Subcutaneous abdominal adipose tissue (tissue), 5 donors: ENCODE results near the gene RNF130.

Source experiments
- H3K27ac ChIP-seq: one replicate; pipeline ENCODE4 v1.7.0; 2013; ENCODE audit warnings: low read depth, mild to moderate bottlenecking, inconsistent platforms, low read length, moderate library complexity
- H3K27me3 ChIP-seq, 5 donors: one replicate each; pipeline ENCODE4 v1.7.0; 2013; ENCODE audit warnings: low read length in 5 of 5, inconsistent platforms in 1 of 5; ENCODE audit not compliant: control insufficient read depth in 5 of 5, insufficient read depth in 4 of 5
- H3K36me3 ChIP-seq, 5 donors: one replicate each; pipeline ENCODE4 v1.7.0; 2013; ENCODE audit warnings: low read length in 5 of 5; ENCODE audit not compliant: control insufficient read depth in 5 of 5, insufficient read depth in 5 of 5
- H3K4me1 ChIP-seq, 5 donors: one replicate each; pipeline ENCODE4 v1.7.0; 2013; ENCODE audit warnings: low read length in 5 of 5, mild to moderate bottlenecking in 3 of 5, moderate library complexity in 1 of 5; ENCODE audit not compliant: control insufficient read depth in 5 of 5, insufficient read depth in 5 of 5
- H3K4me3 ChIP-seq, 5 donors: one replicate each; pipeline ENCODE4 v1.7.0; 2013; ENCODE audit warnings: low read length in 5 of 5, low read depth in 1 of 5
- H3K9ac ChIP-seq, 5 donors: one replicate each; pipeline ENCODE4 v1.7.0; 2013; ENCODE audit warnings: low read length in 5 of 5, mild to moderate bottlenecking in 4 of 5, moderate library complexity in 3 of 5
- H3K9me3 ChIP-seq, 5 donors: one replicate each; pipeline ENCODE4 v1.7.0; 2013; ENCODE audit warnings: low read length in 5 of 5; ENCODE audit not compliant: control insufficient read depth in 5 of 5
- donor health status: healthy.
- donor health status: healthy.
- donor health status: healthy.
- donor health status: healthy.
- donor health status: healthy.

RNF130 gene

GRCh38 chr5:180085837-180086236, 14.3 kb upstream of the RNF130 start:
- no peaks in the 10 kb centered on the region for H3K36me3 ChIP-seq
- H3K27ac ChIP-seq = no peak overlapping the region
- H3K4me1 ChIP-seq = peaks cover 0 to 12% (median 4%) of the 10 kb centered on the region in 5 donors
- no peak overlapping the region for H3K4me3 ChIP-seq
- no peak overlapping the region for H3K9ac ChIP-seq
- H3K9me3 ChIP-seq = no peaks in the 10 kb centered on the region
- no peaks in the 10 kb centered on the region for H3K27me3 ChIP-seq

GRCh38 chr5:180084638-180085561, 13.3 kb upstream of the RNF130 start:
- Histone ChIP-seq H3K9me3 (no peaks in the 10 kb centered on the region), H3K27ac (no peak overlapping the region), H3K36me3 (no peaks in the 10 kb centered on the region), H3K4me3 (no peak overlapping the region), H3K27me3 (no peaks in the 10 kb centered on the region), H3K9ac (no peak overlapping the region), H3K4me1 (peaks cover 0 to 8% (median under 1%) of the 10 kb centered on the region in 5 donors)

DNA sequence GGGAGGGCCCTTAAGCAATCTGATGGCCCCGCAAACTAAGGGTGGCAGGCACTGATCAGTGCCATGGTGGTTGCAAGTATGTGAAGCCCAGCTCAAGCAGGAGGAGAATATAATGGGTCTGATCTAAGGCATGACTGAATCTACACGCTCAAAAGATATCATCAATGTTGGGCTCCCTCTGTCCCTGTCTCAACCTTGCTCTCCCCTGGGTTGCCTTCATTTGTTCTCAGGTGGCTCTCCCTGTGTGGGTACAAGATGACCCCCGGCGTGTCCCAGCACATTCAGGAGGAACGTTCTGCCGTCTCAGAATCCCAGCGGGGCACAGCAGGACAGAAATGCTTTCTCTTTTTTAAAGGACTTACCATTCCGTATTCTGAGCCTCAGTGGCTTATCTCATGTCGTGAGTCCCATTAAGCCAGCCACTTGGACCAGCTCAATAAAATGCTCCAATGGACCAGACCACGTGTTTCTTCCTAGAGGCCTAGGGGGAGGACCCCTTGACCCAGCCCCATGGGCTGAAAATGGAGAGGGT, 12.0 kb upstream of the RNF130 start:
- H3K9ac ChIP-seq = no peak overlapping the region
- no peak overlapping the region for H3K4me3 ChIP-seq
- no peak overlapping the region for H3K27ac ChIP-seq
- no peaks in the 10 kb centered on the region for H3K27me3 ChIP-seq
- no peaks in the 10 kb centered on the region for H3K36me3 ChIP-seq
- no peaks in the 10 kb centered on the region for H3K9me3 ChIP-seq
- peaks cover 0 to 7% (median 0%) of the 10 kb centered on the region in 5 donors for H3K4me1 ChIP-seq

DNA sequence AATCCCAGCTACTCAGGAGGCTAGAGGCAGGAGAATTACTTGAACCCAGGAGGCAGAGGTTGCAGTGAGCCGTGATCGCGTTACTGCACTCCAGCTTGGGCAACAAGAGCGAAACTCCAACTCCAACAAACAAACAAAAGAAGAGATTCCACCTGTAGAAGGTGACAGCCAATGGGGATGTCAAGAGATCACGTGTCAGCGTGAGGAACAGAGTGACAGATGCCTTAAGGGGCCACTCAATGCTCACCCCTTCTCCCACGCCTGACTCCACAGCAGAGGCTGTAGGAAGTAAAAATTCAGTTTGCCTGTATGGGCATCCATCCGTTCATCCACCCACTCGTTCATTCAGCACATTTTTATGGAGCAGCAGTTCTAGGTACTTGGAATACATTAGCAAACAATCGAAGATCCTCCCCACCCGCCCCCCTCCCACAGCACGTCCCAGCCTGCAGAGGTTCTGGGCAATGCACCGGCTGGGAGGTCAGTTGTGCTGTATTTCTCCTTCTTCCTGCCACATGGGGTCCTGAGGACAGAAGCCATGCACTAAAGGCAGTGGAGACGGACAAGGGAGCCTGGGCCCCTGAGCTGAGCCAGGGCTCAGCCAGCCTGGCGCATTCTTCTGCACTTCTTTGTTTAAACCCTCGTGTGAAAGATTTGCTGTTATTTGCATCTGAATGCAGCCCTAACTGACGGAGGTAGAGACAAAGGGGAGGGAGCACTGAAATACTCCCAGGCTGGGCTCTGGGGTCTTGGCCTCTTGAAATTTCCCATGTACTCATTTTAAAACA, 11.3 kb upstream of the RNF130 start:
- Histone ChIP-seq H3K9ac (no peak overlapping the region), H3K4me1 (peaks cover 0 to 15% (median 7%) of the 10 kb centered on the region in 5 donors)

GRCh38 chr5:180081481-180081880, 9.9 kb upstream of the RNF130 start:
- no peaks in the 10 kb centered on the region for H3K9me3 ChIP-seq
- H3K9ac ChIP-seq = no peak overlapping the region
- H3K36me3 ChIP-seq = no peaks in the 10 kb centered on the region
- no peak overlapping the region for H3K4me3 ChIP-seq
- H3K27ac ChIP-seq = no peak overlapping the region
- H3K27me3 ChIP-seq = no peaks in the 10 kb centered on the region
- peaks cover 0 to 19% (median 10%) of the 10 kb centered on the region in 5 donors for H3K4me1 ChIP-seq

More for the DNA sequence above, 11.3 kb upstream of the RNF130 start:
- Histone ChIP-seq H3K4me3 (no peak overlapping the region), H3K27me3 (no peaks in the 10 kb centered on the region), H3K36me3 (no peaks in the 10 kb centered on the region), H3K27ac (no peak overlapping the region), H3K9me3 (no peaks in the 10 kb centered on the region)

- H3K36me3 ChIP-seq = no peaks in the 10 kb centered on the region
- H3K27ac ChIP-seq = no peak overlapping the region
- peak overlapping the region in 1 of 5 donors; percentile 11 for H3K4me3 ChIP-seq
- H3K9ac ChIP-seq = no peak overlapping the region
- no peaks in the 10 kb centered on the region for H3K9me3 ChIP-seq
- H3K4me1 ChIP-seq = peaks cover 0 to 19% (median 10%) of the 10 kb centered on the region in 5 donors
- no peaks in the 10 kb centered on the region for H3K27me3 ChIP-seq
Measured at GRCh38 chr5:180080486-180081280, 9.1 kb upstream of the RNF130 start.

- no peak overlapping the region for H3K27ac ChIP-seq
- H3K36me3 ChIP-seq = no peaks in the 10 kb centered on the region
- H3K9me3 ChIP-seq = no peaks in the 10 kb centered on the region
- H3K27me3 ChIP-seq = no peaks in the 10 kb centered on the region
- H3K4me3 ChIP-seq = no peak overlapping the region
- H3K9ac ChIP-seq = no peak overlapping the region
- H3K4me1 ChIP-seq = peaks cover 0 to 15% (median 10%) of the 10 kb centered on the region in 5 donors
Measured at GRCh38 chr5:180079702-180080466, 8.3 kb upstream of the RNF130 start.

DNA sequence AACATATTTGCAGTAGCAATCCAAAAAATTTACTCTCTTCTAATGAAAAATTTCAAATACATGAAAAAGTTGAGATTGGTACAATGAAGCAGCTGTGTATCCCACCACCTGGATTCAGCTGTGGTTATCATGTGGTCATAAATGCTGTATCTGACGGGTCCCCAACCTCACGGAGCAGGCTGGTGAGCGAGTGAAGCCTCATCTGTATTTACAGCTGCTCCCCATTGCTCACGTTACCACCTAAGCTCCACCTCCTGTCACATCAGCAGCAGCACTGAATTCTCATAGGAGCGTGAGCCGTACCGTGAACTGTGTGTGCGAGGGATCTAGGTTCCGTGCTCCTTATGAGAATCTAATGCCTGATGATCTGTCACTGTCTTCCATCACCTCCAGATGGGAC, 6.8 kb upstream of the RNF130 start:
- Histone ChIP-seq H3K4me1 (peaks cover 0 to 15% (median 10%) of the 10 kb centered on the region in 5 donors), H3K27me3 (no peaks in the 10 kb centered on the region), H3K9ac (no peak overlapping the region), H3K36me3 (no peaks in the 10 kb centered on the region), H3K27ac (no peak overlapping the region), H3K4me3 (no peak overlapping the region), H3K9me3 (no peaks in the 10 kb centered on the region)
